ENCODE results near the gene SYNE1. TPM values are rescaled to one million over a fixed set of nuclear protein-coding genes. Genes with fewer than 3 reads are reported as not detected.

Gene SYNE1
- total and polyA plus RNA-seq, 2 of the 8 experiments (the other 6 are each of a cell fraction or from before 2014, with no cell fraction given), result 2.8 to 5.5 TPM

DNA sequence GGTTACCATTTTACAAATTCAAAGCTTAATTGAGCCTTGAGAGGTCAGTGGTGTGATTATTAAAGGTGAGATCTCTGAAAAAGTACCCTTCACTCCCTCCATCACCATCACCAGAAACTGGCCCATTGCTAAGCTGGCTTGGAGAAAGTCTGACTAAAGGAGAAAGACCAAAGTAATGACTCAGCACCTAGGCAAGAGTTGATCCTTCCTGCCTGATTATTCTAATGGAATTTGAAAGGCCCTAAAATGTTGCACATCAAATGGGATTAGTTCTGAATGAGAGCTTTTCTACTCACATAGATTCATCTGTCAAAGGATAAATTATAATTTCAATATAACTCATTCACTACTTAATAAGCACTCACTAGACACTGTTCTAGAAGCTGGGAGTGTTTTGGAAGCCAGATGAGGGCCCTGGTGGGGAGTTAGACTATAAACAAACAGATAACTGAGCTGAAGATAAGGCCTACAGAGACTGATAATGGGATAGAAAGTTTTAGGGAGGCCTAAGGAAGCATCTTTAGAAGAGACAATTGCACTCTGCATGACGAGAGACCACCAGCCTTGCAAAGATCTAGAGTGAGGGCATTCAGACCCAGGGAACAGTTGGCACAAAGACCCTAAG is 366.7 kb downstream of the SYNE1 start:
- DNase-seq (ENCODE audit: low read depth in 1 of 2, low spot score in 2 of 2) (no peak), FAIRE-seq (no peak)
- no peaks in the 10 kb centered on the region for H3K23me2 ChIP-seq (ENCODE audit: low read depth, low read length)
- H3K79me2 ChIP-seq (ENCODE audit: control insufficient read depth in 1 of 2, insufficient read depth in 2 of 2, low read length in 2 of 2), result no peaks in the 10 kb centered on the region
- no peaks in the 10 kb centered on the region for H3K79me1 ChIP-seq (ENCODE audit: low read depth, low read length)
- H3K27ac ChIP-seq (ENCODE audit: low read depth, low read length), result no peak overlapping the region
- no peak overlapping the region for H2BK20ac ChIP-seq (ENCODE audit: low read length)
- H2BK120ac ChIP-seq (replicated peaks; ENCODE audit: low read depth, low read length), result no peak overlapping the region
- H3K23ac ChIP-seq (ENCODE audit: insufficient read length), result no peak overlapping the region
- no peak overlapping the region for H4K8ac ChIP-seq (ENCODE audit: extremely low read depth, insufficient read depth, low read length)
- no peak overlapping the region for H2BK5ac ChIP-seq (ENCODE audit: low read depth, low read length)
- POLR2A ChIA-PET (ENCODE audit: partially characterized antibody), result no interaction called here
- no peaks in the 10 kb centered on the region for H3K9me3 ChIP-seq (ENCODE audit: insufficient read depth in 2 of 2, low read depth in 1 of 2, low read length in 1 of 2)
- H3K14ac ChIP-seq (ENCODE audit: insufficient read length), result no peak overlapping the region
- no peak overlapping the region for H2BK15ac ChIP-seq (ENCODE audit: low read length)
- H3K4me3 ChIP-seq (ENCODE audit: extremely low read depth in 1 of 4, insufficient read depth in 2 of 4, low read depth in 3 of 4, low read length in 4 of 4), result no peak overlapping the region
- no peak overlapping the region for H3K18ac ChIP-seq (ENCODE audit: extremely low read depth, low read length)
- no peaks in the 10 kb centered on the region for H3K36me3 ChIP-seq (ENCODE audit: control insufficient read depth in 2 of 4, insufficient read depth in 4 of 4, low read length in 3 of 4)
- CTCF ChIA-PET (ENCODE audit: partially characterized antibody), result interaction anchor here (0.7 to 1.9 kb wide), 10 partner anchors 18 to 580 kb away, joined by 3 to 7 read pairs (median 4); no protein-coding TSS in a partner anchor
- 100% methylated on average over 1 of the region's 1 CpG; no CpG with 5 or more reads in 1 of the 2 experiments for WGBS, 2 experiments (ENCODE audit: extremely low coverage in 1 of 2, insufficient coverage in 1 of 2, insufficient read length in 1 of 2, insufficient replicate concordance in 2 of 2, low coverage in 1 of 2, low lambda C conversion rate in 2 of 2, missing lambda C conversion rate in 1 of 2)
- H4K91ac ChIP-seq (replicated peaks; ENCODE audit: insufficient read length, low read length), result no peak overlapping the region
- no peak overlapping the region for H2AFZ ChIP-seq (ENCODE audit: low read length)
- no peak overlapping the region for H3K9ac ChIP-seq (replicated peaks in 1 of 4; ENCODE audit: extremely low read depth in 1 of 4, low read depth in 3 of 4, low read length in 3 of 4)
- H2AK5ac ChIP-seq (ENCODE audit: low read depth, low read length), result no peak overlapping the region
- no peak overlapping the region for H4K5ac ChIP-seq (ENCODE audit: insufficient read length, low read depth, low read length)
- no peaks in the 10 kb centered on the region for H3K4me1 ChIP-seq (replicated peaks in 1 of 4; ENCODE audit: control insufficient read depth in 3 of 4, insufficient read depth in 4 of 4, low read length in 3 of 4)
- no peak overlapping the region for H2BK12ac ChIP-seq (ENCODE audit: low read depth, low read length)
- H4K20me1 ChIP-seq (replicated peaks in 1 of 2; ENCODE audit: control insufficient read depth in 1 of 2, insufficient read depth in 2 of 2, low read length in 2 of 2), result no peaks in the 10 kb centered on the region
- no peak overlapping the region for H3K4ac ChIP-seq (replicated peaks; ENCODE audit: insufficient read length, low read depth, low read length)
- H3K56ac ChIP-seq (replicated peaks; ENCODE audit: insufficient read length, low read depth, low read length), result no peak overlapping the region
- no peak overlapping the region for H3K4me2 ChIP-seq (ENCODE audit: insufficient read depth in 1 of 2, low read depth in 2 of 2, low read length in 2 of 2)
- TF ChIP-seq SUZ12 (IDR thresholded peaks at IDR 0.05; ENCODE audit: low read length) (no peak), POLR2AphosphoS5 (IDR thresholded peaks at IDR 0.05; ENCODE audit: low read depth, low read length) (no peak), CTBP2 (IDR thresholded peaks at IDR 0.05; ENCODE audit: borderline replicate concordance, insufficient read depth, insufficient read length, low read length) (no peak), TCF12 (IDR thresholded peaks at IDR 0.05; ENCODE audit: low read depth, low read length) (no peak), CHD2 (IDR thresholded peaks at IDR 0.05; ENCODE audit: low read length) (no peak), CTCF (IDR thresholded peaks at IDR 0.05; ENCODE audit: control extremely low read depth in 1 of 3, insufficient read depth in 1 of 3, low read depth in 1 of 3, low read length in 3 of 3) (no peak)
- TF ChIP-seq, protein P1, sequence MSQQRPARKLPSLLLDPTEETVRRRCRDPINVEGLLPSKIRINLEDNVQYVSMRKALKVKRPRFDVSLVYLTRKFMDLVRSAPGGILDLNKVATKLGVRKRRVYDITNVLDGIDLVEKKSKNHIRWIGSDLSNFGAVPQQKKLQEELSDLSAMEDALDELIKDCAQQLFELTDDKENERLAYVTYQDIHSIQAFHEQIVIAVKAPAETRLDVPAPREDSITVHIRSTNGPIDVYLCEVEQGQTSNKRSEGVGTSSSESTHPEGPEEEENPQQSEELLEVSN (IDR thresholded peaks at IDR 0.05), result no peak
- no peaks in the 10 kb centered on the region for H3K27me3 ChIP-seq (replicated peaks in 1 of 4; ENCODE audit: control insufficient read depth in 3 of 4, extremely low read depth in 1 of 4, insufficient read depth in 3 of 4, low read length in 3 of 4)

Measured in H1 (cell line).